T-helper 2 cell treated with Interferon-gamma antibody and Interleukin-4, amounts not matched to agents 5 μg/mL and 100 μg/mL, for 36 hours (primary cell): ENCODE results near the gene FAM13A.

Experiments used
- DNase-seq: peaks from one replicate; pipeline ENCODE4 v3.0.0; 2021; ENCODE audit warnings: low spot score
- H3K27ac Mint-ChIP-seq: one replicate; pipeline ENCODE4 v1.8.0; 2021; ENCODE audit warnings: mild to moderate bottlenecking, mixed read lengths
- H3K27me3 Mint-ChIP-seq: one replicate; pipeline ENCODE4 v1.8.0; 2021; ENCODE audit warnings: low read depth, mixed read lengths
- H3K36me3 Mint-ChIP-seq: one replicate; pipeline ENCODE4 v1.8.0; 2021; ENCODE audit warnings: low read depth, mixed read lengths
- H3K4me1 Mint-ChIP-seq: one replicate; pipeline ENCODE4 v1.8.0; 2021; ENCODE audit warnings: low read depth, mixed read lengths
- H3K4me3 Mint-ChIP-seq: one replicate; pipeline ENCODE4 v1.8.0; 2022; ENCODE audit warnings: mild to moderate bottlenecking, moderate library complexity, mixed read lengths
- H3K9me3 Mint-ChIP-seq: one replicate; pipeline ENCODE4 v1.8.0; 2021; ENCODE audit warnings: mixed read lengths

The FAM13A gene

GRCh38 chr4:88690355-88690754, 366.6 kb downstream of the FAM13A start:
- Mint-ChIP-seq H3K4me1 (no peaks in the 10 kb centered on the region), H3K27me3 (no peaks in the 10 kb centered on the region), H3K4me3 (no peak overlapping the region), H3K9me3 (no peaks in the 10 kb centered on the region), H3K27ac (no peak overlapping the region), H3K36me3 (peaks cover 24% of the 10 kb centered on the region)
- DNase-seq = no peak

GRCh38 chr4:88681209-88681608, 375.8 kb downstream of the FAM13A start:
- H3K9me3 Mint-ChIP-seq = no peaks in the 10 kb centered on the region
- no peaks in the 10 kb centered on the region for H3K27me3 Mint-ChIP-seq
- peaks cover 56% of the 10 kb centered on the region for H3K36me3 Mint-ChIP-seq
- H3K27ac Mint-ChIP-seq = no peak overlapping the region
- H3K4me3 Mint-ChIP-seq = no peak overlapping the region
- H3K4me1 Mint-ChIP-seq = peaks cover 3% of the 10 kb centered on the region
- no peak for DNase-seq
